MM.1S (cell line): ENCODE results near the gene MRPS5.

Experiments used
- EZH2 ChIP-seq: fragments of 300-600 bp; sonication (generic); optimal IDR thresholded peaks from 2 replicates; pipeline ENCODE3; 2017; ENCODE audit warnings: low read depth, mild to moderate bottlenecking, antibody characterized with exemption, low read length, mixed read lengths
- TF ChIP-seq, protein P1 (sequence below): fragments of 300-600 bp; sonication (generic); IDR thresholded peaks from 2 replicates; pipeline ENCODE4 v1.5.1; 2016; ENCODE audit warnings: antibody characterized with exemption, low read length, mixed read lengths

DNA sequence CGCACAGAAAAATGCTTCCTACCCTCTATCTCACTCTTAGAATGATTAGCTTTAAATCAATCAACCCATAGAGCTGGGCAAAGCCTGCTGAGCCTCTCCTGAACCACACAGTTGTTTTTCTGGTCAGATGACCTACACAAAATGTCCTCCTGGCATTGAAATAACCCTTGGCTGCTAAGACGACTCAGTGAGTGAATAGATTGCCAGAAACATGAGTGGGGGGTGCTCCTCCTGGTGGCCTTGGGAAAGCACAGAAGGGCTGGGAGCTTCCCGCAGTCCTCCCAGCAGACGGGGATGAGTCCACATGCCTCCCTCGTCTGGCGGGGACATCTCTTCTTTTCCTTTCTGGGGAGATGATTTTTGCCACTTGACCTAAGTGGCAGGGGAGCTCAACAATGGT is 81.2 kb downstream of the MRPS5 start:
- TF ChIP-seq, protein P1, sequence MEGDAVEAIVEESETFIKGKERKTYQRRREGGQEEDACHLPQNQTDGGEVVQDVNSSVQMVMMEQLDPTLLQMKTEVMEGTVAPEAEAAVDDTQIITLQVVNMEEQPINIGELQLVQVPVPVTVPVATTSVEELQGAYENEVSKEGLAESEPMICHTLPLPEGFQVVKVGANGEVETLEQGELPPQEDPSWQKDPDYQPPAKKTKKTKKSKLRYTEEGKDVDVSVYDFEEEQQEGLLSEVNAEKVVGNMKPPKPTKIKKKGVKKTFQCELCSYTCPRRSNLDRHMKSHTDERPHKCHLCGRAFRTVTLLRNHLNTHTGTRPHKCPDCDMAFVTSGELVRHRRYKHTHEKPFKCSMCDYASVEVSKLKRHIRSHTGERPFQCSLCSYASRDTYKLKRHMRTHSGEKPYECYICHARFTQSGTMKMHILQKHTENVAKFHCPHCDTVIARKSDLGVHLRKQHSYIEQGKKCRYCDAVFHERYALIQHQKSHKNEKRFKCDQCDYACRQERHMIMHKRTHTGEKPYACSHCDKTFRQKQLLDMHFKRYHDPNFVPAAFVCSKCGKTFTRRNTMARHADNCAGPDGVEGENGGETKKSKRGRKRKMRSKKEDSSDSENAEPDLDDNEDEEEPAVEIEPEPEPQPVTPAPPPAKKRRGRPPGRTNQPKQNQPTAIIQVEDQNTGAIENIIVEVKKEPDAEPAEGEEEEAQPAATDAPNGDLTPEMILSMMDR = no peak
- no peak for TF ChIP-seq EZH2
